KG1 (cell line): Measurements from ENCODE around the gene WDR70.

Source experiments
- DNase-seq: peaks from one replicate; lab custom pipeline; 2025; lab: John Stamatoyannopoulos, UW

The WDR70 gene

DNA sequence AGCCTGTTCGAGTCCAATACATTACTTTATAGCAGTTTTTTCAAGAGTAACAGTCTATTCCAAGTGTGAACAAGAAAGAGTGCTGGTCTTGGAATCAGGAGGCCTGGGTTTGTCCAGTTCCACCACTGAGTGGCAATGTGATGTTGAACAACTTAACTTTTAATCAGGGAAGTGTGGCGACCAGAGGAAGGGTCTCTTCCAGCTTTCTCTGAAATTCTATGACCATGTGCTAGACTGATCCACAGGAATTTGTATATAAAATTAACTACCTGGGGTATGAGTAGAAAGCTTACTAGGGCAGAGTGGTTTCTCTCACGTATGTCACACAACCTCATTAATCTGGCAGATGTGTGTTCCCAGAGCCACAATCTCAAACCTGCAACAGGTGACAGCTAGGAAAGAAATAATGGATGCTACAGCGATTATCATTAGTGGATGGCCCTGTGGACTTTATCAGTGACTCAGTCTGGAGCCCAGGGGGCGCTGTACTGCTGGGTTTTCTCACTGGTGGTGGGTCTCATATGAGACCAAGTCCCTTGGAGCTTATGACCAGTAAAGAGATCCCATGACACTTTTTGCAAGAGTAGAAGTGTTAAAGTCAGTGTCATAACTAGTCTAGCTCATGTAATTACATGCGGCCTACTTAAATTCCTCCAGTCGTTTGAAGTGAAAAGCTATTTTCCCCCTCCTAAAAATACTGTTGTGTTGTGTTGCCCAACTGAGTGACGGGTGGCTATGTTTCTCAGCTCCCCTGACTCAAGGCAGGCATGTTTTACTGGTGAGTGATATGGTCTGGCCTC, 344.2 kb downstream of the WDR70 start:
- no peak for DNase-seq

DNA sequence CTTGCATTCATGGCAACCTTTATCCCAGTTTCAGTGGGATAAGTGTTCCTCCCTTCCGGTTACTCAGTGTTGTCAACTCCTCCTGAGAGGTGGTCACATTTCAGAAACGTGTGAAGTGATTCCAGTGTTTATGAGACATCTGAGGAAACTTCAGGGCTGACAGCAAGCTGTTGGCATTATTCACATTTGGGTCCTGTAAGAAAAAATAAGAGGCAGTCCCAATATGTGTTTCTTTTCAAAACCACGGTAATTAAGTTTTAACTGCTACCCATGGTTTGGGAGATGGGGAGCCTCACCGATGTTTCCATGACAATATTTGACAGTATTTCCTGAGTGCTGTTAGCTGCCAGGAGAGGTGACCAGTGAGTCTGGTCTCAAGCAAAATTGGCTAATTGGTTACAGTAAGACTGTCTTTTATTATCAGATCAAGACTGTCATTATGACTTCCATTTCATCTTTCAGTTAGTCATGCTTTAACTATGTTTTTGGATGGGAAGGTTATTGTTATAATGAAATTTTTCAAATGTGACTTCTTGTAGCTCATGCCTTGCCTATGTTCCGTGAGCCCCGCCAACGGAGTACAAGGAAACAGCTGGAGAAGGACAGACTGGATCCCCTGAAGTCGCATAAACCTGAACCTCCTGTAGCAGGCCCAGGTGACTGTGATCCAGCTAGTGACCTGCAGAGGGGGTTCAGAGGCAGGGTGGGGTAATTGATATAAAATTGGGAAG, 345.4 kb downstream of the WDR70 start:
- no peak for DNase-seq

DNA sequence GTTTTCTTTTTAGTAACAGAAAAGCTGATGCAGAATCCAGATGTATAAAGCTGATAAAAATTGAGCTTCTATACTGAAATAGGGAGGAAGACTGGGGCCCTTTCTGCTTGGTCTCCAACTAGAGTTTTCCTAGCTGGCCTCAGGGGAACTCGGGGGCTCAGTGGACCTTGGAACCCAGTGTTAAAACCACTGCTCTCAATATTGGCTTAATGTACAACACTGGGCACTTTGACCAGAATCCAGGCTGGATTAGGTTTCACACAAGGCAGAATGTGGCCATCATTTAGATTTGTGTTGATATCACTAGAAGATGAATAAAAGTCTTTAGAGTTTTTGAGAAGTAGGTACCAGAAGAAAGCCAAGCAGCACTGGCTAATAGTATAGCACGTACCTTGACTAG, 346.1 kb downstream of the WDR70 start:
- no peak for DNase-seq

DNA sequence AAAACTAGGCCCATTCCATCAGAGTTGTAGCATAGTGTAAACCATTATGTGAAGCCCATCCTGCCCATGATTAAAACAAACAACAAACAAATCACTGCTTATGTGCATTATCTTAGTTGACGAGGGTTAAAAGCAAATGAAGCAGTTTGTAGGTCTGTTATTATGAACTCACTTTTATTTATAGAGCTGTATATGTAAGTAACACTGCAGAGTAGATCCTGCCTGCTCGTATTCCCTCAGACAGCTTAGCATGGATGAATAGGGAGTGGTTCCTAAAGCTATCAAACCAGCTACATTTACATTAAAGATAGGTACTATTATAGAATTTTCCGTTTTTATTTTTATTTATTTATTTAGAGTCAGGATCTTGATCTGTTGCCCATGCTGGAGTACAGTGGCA, 348.1 kb downstream of the WDR70 start:
- DNase-seq: no peak

DNA sequence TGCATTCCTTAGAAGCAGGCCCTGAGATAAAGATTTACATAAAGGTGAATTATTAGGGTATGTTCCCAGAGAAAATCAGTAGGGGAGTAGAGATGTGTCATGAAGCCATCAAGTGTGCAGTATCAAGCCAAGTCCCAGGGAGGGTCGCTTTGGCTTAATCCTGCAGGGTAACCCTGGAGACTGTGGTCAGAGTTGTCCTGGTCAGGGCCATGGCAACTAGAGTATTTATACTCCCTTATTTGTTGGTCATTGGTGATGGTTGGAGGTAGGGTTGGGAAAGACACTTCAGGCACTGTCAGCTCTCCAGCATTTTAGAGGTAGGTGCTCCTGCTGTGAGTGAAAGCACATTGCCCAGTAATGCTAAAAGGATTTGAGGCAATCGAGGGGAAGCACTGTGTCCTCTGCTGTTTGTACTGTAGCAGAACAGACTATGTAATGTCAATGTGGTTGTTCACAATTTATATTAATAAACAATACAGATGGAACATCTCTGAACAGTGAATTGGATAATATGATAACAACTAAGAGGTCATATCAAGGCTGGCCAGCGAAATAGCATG, 351.9 kb downstream of the WDR70 start:
- DNase-seq: no peak

DNA sequence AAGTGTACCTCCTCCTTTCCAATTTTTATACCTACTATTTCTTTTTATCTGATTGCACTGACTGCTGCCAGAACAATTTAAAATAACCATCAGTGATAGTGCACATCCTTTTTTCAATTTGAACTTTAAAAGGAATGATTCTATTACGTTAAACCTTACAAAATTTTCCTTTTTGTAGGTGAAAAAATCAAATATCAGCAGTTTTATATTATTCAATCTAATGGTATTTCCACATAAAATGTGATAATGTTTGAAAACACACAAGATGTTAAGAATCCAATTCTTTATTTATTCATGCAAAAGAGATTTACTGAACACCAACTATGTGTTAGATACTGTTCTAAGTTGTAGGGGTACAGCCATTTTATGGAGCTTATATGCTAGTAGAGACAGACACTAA, 355.0 kb downstream of the WDR70 start:
- DNase-seq: no peak

DNA sequence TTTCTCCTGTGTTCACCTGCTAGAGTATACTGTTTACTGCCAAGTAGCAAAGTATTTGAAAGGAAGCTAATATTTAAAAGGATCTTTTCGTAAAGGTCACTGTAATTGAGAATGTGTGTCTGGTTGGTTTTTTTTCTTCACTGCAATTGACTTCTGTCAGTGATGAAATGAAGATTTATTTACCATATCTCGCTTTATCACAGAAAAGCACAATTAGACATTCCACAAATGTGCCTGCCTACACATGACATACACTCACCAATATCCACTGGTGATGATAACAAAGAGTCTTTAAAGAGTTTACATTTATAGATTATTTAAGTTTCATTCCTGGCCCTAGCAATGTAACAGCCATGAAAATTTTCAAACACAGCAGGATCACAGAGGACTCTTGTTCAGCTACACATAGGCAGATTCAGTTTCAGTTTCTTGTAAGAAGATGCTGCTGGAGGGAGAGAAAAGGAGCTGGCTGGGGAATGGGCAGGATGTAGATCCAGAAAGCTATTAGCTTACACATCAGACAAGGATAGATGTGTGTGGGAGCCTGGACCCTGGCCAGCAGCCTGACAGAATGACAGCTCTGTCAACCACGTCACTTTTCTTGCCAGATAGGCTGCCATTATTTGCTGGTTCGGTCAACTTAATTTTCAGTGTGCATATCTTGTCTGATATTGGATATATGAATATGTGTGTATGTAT, 356.7 kb downstream of the WDR70 start:
- DNase-seq: no peak

DNA sequence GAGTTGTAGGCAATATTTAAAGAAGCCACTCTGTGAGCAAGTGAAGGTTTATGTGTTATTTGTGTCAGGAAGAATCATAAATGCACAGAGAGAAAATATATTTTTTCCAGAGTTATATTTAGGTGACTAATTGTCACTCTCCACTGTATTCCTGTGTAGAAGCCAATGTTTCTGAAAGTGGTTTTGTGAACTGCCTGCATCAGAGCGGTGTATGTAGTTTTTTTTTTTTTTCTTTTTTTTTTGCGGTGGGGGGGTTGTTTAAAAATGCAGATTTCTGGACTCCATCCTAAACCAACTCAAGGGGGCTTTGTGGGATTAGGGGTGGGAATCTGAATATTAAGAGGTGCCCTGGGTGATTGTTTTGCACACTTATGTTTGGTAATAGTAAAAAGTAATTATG, 357.3 kb downstream of the WDR70 start:
- no peak for DNase-seq

DNA sequence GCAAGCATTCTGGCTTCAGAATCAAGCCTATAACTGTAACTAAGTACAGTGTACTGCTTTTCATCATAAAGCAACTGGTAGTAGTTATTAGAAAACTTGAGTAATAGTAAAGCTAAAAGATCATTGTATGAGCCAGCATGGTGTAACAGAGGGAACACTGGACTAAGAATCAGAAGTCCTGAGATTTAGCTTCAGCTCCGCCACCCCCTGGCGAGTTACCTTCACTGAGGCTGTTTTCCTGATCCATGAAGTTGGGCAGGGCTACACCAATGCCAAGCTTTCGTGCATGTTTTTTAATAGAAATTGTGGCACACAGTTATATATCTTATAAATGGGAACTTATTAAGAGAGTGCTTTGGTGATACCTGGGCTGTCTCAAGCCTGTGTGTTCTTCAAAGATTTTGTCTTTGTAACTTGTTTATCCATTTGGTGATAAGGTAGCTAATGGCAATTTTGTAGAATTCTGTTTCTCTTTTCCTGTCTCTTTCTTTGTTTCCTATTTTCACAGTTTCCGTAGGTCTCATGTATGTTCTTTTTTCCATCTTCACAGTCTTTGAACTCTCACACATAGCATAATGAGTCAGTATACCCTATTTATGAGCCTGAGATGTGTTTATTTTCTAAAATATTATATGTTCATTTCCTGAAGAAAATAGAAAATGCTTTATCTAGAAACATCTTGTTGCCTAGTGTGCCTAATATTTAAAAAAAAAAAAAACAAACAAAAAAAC, 358.4 kb downstream of the WDR70 start:
- no peak for DNase-seq

DNA sequence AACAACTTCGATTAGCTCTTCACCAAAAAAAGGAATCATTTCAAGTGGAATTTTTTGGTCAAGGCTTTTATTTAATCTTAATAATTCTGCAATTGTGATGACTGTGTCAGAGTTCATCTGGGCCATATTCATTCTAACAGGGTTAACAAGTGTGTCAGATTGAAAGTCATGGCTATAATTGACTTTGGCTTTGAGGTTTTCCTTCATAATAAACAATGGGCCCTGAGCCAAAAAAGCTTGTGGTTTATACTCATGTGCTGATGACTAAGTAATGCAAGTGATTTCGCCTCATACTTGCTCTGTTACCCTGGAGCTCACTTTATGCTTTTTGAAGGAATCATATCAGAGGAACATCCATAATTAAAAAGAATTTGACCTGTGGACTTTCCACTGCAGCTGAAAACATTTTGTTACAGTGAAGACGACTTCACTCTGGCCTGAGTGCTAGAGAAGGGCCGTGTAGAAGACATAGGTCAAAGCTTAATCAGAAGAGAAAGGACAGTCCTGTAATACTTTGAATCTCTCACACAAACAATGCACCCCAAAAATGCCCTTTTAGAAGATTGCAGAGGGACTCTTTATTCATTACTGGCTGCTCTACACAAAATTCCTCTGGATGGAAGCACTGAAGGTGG, 359.1 kb downstream of the WDR70 start:
- DNase-seq: no peak

DNA sequence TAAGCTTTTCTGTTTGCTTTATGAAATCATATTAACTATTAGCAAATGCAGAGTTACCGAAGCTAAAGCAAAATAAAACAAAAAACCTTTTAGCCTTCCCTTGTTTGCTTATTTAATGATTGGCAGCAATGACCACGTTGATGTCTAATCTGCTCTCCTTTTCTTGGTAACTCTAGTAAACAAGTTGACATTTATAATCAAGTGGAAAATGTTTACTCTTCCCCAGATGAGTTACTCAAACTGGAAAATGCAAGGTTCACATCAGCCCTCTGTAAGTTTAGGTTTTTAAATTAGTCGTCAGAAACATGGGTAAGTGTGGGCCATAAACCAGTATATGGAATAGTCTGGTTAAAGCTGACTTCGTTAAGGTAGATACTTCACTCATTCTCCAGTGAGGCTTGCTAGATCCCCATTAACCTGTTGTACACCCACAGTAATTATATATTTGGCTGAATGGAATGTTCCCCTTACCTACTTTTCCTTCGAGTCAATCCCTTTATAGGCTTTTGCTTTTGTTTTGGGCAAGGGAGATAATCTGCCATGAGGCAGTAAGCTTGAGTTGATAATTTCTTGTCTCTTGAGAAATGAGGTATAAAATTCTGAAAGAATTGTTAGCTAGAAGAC, 359.9 kb downstream of the WDR70 start:
- no peak for DNase-seq

DNA sequence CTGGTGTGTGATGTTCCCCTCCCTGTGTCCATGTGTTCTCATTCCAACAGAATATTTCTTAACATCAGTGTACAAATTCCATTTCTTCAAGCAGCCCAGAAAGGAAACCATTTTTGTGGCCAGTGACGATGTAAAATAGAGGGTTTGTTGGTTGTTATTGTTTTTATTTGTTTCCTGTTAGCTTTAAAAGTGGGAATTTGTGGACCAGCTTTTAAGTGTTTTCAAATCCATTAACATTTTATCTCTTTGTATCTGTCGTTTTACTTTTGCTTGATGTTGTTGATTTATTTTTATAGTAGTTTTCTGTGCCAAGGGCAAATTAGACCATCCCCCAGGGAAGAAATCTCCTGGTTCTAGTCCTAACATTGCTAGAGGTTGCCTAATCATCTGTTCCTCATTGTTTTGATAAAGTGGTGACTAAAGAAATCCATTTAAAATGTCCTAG, 360.7 kb downstream of the WDR70 start:
- no peak for DNase-seq

DNA sequence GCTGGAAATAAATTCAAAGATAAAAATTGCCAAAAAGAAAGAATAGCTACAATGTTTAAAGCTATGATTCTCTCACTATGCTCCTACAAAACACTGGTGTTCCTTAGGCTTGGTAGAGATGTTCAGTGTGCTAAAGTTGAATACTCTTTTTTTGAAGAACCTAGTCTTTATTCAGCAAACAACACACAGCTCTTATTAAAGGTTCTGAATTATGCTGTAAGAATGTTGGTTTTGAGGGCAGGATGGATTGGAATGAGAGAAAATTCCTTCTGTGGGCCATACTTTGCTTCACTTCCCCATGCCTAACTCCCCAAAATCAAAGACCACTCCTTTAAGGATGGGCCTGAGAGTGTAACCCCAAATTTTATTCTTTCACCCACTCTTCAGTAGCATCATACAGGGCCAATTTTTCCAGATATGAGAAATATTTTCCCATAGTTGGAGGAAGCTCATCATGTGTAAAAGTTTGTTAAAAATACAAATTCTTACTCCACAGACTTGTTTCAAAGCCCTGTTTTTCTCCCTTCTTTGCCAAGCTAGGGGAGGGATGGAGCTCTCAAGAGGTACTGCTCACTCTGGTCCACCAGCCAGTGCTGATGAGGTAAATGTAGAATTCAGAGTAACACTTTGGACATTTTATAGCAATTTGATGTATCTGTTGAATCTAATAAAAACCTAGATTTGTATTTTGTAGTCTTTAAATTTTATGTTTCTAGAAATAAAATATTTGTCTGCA, 361.4 kb downstream of the WDR70 start:
- no peak for DNase-seq

DNA sequence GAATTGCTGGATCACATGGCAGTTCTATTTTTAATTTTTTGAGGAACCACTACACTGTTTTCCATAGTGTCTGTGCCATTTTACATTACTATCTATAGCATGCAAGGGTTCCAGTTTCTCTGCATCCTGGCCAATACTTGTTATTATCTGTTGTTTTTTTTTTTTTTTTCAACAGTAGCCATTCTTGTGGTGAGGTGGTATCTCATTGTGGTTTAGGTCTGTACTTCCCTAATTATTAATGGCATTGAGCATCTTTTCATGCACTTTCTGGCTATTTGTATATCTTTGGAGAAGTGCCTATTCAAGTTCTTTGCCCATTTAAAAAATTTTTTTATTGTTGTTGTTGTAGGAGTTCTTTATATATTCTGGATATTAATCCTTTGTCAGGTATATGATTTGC, 363.0 kb downstream of the WDR70 start:
- DNase-seq: no peak

DNA sequence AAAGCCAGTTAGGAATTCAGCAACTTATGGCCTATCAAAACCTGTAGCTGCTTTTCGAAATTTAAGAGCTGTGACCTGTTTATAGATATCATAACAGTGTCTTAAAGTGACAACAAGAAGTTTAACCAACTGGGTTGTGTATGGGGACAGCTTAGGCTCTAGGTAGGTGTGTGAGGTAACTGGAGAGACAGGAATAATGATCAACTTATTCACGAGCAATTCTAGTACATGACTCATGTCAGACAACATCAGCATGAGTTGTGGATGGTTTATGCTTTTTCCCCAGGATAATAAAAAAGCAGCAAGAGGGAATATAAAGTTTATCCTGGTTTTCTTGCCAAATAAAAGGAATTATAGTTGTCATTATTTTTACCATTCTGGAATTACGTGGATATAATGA, 372.1 kb downstream of the WDR70 start:
- no peak for DNase-seq

DNA sequence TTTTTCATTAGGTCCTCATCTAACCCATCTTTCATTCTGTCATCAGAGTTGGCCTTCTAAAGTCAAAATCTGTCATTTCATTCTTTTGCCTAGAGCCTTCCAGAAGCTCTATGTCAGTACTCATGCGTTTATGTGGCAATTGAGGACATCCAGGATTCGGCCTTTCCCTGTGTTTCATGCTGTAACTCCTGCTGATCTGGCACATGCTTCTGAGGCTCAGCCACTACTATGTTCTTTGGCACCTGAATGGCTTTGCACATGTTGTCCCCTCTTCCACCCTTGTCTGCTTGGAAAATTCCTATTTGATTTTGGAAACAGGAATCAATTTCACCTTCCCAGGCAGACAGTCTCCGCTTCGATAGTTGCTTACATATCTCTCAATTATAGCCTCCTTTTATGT, 375.9 kb downstream of the WDR70 start:
- no peak for DNase-seq

DNA sequence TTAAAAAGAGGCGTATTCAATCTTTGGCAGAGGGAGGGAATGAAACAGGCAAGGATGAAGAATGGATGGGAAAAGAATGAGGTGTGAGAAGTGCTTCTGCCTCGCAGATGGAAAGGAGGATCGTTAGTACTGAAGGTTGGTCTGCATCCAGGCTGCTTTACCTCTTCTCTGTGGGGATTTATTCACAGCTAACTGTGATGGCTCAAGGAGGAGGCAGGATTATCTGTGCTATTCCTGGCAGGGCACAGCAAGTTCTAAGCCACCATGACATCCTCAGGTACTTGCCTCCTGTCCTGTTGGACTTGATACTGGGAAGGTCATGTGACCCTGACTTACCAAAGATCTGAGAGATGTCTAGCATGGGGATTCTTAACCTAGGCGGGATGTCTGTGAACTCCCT, 376.5 kb downstream of the WDR70 start:
- DNase-seq: no peak

DNA sequence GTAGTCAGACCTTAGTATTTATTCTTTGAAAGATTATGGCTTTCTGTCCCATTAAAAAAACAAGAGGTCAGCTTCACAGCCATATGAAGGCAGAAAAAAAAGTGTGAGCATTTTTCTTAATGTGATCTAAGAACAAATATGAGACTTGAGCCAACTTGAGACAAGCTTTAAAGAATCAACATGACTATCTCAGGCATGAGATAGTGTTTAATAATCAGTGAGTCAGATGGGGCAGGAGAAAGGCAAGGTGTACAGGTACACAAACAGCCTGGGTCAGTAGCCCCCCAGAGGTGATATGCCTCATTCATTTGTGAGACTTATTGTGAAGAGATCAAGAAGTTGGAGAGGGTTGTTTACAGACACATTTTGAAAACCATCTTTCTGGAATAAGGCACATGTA, 377.1 kb downstream of the WDR70 start:
- no peak for DNase-seq

DNA sequence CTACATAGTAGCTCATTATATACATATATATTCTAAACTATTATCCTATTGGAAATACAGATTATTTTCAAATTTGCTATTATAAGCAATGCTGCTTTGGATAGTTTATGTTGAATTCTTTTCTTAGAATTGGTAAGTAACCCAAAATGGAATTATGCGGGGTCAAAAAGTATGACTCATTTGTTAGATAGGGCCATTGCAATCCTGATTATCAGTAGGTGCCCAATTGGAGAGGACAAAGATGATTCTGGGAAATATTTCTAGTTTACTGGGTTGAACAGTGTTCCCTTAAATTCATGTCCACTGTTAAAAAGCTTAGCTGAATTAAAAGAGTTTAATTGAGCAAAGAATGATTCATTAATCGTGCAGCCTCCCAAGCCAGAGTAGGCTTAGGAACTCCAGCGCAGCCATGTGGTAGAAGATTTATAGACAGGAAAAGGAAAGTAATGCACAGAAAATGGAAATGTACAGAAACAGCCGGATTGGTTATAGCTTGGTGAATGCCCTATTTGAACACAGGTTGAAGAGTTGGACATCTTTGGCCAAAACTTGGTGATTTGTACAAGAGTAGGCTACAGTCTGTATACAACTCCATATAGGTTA, 379.0 kb downstream of the WDR70 start:
- DNase-seq: no peak

DNA sequence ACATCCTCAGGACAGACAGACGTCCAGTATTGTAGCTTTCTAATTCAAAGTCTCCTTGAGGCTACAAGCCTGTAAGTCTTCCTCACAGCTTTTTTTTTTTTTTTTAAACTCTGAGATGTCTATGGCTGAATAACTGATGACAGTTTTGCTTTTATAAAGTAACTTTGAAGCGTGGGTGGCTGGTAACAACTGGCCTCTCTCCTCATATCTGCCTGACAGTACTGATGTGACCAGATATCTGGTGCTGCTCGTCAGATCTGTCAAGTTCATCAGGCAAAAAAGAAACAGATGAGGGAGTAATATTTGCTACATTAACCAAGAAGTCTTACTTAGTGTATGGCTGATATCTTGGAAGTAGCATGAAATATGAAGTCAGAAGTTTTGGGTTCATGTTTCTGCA, 388.1 kb downstream of the WDR70 start:
- DNase-seq: no peak
